HG03066 (cell line): Measurements from ENCODE around the gene REEP2.

Experiments
- ATAC-seq: cut with Tn5 transposase; IDR thresholded peaks from one replicate; pipeline ENCODE4 v1.9.1; 2021; ENCODE audit warnings: low read depth; ENCODE audit not compliant: unreplicated experiment

REEP2 gene

GRCh38 chr5:138491669-138492559 is 53.1 kb downstream of the REEP2 start:
- ATAC-seq, result peak; percentile 95

- ATAC-seq, result no peak
Observed at GRCh38 chr5:138492560-138493045, 53.7 kb downstream of the REEP2 start.

DNA sequence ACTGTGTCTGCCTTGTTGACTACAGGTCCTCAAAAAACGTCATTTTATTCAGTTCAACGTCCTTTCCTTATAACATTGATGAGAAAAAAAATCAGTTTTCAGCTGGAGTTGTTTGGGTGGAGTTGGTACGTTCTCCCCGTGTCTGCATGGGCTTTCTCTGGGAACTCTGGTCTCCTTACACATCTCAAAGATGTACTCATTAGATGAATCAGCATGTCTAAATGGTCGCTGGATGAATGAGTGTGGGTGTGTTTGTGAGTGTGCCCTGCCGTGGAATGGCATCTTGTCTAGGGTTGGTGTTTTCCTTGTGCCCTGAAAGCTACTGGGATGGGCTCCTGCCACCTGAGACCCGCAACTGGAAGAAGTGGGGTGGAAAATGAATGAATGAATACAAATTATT is 56.5 kb downstream of the REEP2 start:
- ATAC-seq, result no peak
